ENCODE data around the gene CHST13.
A peak's percentile ranks its signal among the peaks of the same experiment; 100 is the strongest.

CHST13 gene, protein sequence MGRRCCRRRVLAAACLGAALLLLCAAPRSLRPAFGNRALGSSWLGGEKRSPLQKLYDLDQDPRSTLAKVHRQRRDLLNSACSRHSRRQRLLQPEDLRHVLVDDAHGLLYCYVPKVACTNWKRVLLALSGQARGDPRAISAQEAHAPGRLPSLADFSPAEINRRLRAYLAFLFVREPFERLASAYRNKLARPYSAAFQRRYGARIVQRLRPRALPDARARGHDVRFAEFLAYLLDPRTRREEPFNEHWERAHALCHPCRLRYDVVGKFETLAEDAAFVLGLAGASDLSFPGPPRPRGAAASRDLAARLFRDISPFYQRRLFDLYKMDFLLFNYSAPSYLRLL

DNA sequence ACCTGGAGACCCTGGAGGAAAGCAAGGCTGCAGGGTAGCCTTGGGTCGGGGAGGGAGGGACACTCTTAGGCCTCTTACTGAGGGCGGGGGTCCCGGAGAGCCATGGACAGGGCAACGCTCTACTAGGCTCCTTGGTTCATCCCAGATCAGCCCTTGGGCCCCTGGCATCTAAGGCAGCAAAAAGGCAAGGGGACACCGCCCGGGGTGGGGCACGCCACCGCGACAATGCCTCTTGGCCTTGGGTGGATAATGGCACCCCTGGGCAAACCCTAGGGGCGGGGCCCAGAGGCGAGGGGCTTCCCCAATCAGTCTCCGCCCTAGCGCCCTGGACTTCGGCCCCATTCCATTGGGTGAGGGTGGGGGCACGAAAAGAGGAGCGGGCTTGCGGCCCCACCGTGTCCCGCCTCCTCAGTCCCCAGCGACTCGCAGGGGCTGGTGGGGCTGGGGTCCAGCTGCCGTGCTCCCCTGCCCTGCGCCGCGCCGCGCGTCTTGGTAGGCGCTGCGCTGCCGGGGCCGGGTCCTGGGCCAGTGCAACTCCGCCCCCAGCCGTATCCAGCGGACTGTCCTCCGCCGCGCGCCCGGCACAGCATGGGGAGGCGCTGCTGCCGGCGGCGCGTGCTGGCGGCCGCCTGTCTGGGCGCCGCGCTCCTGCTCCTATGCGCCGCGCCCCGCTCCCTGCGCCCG lies at the start of gene CHST13:
TSS of gene CHST13 (plus strand) at position 411 of the 684 bp plus-strand sequence. CDS start at position 589, 178 bp downstream.
- no peak for DNase-seq

DNA sequence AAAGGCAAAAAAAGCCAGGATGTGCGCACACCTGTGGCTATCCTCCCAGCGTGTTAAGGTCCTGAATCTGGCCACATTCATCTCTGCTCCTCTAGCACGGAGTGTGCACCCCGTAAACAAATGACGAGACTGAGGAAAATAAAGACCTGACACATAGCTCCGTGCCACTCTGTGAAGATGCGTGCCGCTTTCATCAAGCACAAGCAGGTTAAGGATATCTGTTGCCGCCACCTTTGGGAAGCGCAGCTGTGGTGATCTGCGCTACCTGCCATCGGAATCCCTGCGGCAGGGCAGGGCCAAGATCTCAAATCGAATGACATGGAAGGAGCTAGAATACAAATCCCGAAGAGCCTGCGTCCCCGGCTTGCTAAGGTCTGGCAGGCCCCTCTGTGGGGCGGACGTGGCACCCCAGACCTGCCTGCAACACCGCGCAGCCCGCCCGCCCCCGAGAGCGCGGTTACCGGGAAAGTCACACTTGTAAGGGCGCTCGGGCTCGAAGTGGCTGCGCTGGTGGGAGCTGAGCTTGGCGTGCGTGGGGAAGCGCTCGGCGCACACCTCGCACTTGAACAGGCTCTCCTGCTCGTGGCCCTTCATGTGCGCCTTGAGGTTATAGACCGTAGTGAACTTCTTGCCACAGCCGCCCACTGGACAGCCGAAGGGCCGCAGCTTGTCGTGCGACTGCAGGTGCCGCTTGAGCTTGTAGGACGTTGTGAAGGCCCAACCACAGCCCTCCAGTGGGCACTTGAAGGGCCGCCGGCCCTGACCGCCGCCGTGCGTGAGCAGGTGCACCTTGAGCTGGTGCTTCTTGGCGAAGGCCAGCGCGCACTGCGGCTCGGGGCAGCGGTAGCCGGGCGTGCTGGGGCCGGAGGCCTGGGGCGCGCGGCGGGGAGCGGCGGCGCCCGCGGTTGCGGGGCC lies 49.2 kb upstream of the CHST13 start:
- no peak for DNase-seq

GRCh38 chr3:126475413-126476114 lies 48.4 kb upstream of the CHST13 start, which contains the start of gene ZXDC:
Gene ZXDC (minus strand): TSS chr3:126475891. CDS start chr3:126475865, 26 bp downstream.
- DNase-seq = peak; percentile 91

DNA sequence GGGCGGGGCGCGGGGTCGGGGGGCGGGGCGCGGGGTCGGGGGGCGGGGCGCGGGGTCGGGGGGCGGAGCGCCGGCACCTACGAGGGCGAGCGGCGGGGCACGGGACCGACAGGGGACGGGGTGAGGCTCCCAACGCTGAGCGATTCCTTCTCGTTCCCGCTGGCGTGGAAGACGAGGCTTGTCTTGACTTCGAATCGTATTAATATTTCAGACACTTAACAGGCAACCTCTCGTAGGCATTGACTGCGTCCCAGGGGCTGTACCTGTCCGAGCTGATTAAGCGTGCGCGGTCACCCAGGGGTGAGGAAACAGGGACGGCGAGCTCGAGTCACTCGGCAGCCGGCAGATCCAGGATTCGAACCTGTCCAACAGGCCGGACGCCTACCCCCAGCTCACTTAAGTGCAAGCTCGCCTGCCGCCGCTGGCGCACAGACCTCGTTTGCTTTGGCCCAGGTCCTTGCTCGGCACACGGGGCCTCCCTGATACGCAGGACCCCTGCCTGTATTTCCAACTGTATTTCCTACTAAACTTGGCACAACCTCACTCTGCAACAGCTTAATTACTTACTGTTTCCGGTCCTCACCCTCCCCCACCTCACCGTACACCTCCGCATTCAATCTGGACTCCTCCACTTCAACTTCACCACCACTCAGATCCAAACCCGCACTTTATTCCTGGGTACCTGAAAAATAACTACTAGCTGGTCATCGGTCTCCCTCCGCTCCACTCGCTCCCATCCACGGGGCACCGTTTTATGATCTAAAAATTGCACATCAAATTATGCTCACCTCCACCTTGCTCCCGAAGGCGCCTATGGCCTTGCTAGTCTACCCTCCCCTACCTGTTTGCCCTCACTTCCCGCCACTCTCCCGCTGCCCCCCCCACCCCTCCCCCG lies 47.5 kb upstream of the CHST13 start:
- DNase-seq = peak; percentile 42

DNA sequence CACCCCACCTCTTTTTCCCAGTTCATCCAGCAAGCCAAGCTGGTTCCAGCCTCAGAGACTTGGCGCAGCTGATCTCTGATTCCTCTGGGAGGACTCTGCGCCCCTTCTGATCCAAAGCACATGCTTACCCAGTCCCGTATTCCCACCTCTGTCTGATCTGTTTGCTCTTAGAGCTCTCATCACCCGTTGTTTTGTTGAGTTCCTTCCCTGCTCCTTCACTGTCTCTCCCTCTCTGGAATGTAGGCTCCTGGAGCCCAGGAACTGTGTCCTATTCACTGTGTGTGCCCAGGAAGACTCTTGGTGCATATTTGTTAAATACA lies 46.9 kb upstream of the CHST13 start:
- DNase-seq = peak; percentile 6

GRCh38 chr3:126478581-126479310 lies 45.2 kb upstream of the CHST13 start:
- no peak for DNase-seq

DNA sequence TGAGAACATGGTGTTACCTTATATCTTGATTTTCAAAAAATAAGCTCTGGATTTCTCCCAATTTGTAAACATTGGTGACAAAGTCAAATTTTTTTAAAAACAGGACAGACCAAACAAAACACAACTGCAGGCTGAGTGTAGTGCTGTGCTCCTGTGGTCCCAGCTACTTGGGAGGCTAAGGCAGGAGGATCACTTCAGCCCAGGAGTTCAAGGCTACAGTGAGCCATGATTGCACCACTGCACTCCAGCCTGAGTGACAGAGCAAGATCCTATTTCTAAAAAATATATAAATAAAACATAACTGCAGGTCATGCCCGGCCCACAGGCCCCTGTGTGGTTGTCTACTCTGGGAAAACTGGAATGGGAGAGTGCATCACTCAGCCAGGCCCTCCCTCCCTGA lies 44.3 kb upstream of the CHST13 start:
- no peak for DNase-seq

DNA sequence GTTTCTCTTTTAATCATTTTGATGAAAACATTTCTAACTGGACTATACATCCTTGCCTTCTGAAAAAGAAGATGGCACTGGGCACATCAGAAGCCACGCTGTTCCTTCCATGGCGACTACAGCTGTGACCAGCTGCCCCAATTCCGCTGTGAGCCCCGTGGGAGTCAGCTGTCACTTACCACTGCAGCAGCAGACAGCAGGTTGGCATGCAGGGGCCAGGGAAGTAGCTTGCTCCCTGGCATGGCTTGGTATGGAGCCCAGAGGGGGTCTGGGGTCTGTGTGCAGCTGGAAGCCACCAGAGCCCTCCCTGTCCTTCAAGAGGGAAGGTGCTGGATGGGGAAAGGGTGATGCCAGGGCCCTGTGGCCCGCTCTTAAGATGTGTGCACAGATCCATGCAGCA lies 43.7 kb upstream of the CHST13 start:
- no peak for DNase-seq

DNA sequence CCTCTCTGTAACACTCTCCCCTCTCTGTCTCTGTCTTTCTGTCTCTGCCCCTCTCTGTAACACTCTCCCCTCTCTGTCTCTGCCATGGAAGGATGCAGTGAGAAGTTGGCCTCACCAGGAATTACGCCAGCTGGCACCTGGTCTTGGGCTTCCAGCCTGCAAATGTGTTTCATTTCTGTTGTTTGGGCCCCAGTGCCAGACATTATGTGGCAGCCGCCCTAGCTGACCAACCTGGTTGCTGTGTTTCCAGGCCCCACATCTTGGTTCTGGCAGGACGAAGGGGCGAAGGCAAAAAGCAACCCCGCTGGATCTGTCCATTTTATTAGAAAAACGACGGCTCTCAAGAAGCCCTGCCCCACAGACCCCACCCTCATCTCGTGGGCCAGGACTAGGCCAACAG lies 43.1 kb upstream of the CHST13 start:
- peak; percentile 68 for DNase-seq

GRCh38 chr3:126481808-126482502 lies 42.0 kb upstream of the CHST13 start:
- DNase-seq = peak; percentile 39

DNA sequence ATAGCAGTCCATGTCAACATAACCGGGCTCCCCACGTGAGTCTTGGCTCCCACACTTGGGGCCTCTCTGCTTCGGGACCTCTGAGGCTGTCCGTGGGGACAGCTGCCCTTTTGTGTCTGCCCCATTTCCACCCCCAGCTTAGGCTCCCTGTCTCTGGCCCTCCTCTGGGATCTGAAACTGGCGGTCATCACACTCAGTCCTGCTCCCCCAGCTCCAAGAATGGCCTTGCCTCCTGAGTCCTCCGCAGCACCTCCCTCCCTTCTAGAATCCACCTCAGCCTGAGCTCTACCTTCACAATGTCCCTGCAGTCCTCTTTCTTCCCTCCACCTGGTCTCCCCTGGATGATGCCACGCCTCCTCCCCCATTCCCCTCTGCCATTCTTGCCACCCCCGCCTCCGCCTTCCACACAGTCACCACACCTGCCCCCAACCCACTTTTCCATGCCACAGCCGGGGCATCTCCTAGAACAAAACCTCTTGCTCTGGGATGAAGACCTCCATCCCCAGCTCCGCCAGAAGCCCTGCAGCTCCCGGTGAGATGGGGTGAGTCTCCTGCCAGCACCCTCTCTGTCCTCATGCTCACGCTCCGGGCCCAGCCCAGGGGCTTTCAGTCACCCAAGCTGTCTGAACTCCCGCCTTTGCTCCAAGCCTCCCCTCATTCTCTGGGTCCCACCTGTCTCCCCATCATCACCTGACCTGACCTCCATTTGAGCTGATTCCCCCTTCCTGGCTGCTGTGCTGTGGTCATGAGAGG lies 41.3 kb upstream of the CHST13 start:
- DNase-seq = no peak

- no peak for DNase-seq
Measured at GRCh38 chr3:126483321-126483761, 40.6 kb upstream of the CHST13 start.

- no peak for DNase-seq
Measured at GRCh38 chr3:126484148-126484547, 39.8 kb upstream of the CHST13 start.

GRCh38 chr3:126484662-126485061 lies 39.3 kb upstream of the CHST13 start:
- no peak for DNase-seq

DNA sequence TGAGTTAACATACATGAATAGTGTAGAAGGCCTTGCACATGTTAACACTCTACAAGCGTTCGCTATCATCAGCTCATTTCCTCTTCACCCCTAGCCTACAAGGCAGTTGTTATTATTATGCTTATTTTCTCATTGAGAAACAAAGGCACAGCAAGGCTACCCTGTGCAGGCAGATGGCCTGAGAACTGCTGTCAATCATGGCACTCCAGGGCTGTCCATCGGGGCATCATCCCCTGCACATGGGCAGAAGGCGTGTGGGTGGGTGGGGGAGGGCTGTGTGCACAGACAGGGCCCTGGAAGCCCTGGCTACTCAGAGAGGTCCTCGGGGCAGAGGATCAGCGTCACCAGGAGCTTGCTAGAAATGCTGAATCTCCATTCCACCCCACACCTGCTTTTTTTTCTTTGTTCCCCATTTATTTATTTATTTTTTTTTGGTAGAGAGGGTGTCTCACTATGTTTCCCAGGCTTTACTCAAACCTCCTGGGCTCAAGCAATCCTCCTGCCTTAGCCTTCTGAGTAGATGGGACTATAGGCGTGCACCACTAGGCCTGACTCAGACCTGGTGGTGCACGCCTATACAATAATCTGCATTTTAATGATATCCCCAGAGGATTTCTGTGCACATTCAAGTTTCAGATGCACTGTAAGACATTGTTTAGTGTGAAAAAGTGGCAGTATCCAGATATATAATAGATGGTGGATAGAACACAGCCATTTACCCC lies 38.6 kb upstream of the CHST13 start:
- DNase-seq = no peak

GRCh38 chr3:126485956-126486355 lies 38.0 kb upstream of the CHST13 start:
- DNase-seq = no peak

DNA sequence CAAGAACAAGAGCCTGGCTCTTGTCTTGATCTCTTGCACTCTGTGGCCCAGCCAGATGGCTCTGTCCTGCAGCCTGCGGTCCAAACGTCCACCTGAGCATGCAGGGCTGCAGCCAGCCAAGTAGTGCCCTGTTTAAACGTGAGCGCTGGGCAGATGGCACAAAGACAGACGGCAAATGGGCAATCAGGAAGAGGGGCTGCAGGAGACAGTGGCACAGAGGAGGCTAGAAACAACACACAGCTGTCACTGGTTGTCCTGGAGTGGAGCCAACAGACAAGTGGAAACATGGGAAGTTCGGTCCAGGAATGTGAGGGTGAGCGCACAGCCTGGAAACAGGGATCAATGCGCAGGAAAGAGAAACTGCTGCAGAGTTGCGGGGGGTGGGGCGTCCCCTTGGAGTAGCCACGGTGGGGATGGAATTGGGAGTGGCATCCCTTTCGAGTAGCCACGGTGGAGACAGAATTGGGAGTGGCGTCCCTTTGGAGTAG lies 37.6 kb upstream of the CHST13 start:
- peak; percentile 37 for DNase-seq

DNA sequence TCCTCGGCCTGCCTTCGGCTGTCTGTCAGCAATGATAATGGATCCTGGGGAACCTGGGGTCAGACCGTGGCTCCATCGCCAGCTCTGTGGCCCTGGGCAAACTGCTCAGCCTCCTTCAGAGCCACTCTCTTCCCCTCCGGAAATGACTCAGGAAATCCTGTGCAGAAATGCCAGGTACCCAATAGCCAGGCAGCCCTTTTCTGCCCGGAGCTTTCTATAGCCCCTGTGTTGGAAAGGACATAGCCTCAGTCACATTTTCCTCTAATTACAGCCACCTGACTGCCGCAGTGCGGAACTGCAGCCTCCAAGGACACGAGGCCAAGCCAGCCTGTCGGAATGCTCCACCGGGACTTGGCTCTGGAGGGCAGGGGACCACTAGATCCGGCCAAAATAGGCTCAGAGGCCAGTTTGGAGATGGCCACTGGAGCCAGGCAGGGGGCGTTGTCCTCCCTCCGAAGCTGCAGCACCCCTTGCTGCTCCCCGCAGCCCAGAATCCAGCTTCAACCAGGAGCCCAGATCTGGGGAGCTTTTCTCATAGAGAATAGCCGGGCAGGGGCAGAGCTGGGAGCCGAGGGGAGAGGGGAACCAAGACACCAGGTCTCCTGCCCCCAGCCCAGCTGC lies 36.7 kb upstream of the CHST13 start:
- no peak for DNase-seq

All from NCI-H446 treated with DMSO at 0.1 percent for 48 hours (cell line).